Measurements from ENCODE around the gene ZFYVE27. TPM values are rescaled to one million over a fixed set of nuclear protein-coding genes. Genes with fewer than 3 reads are reported as not detected.
A peak's percentile ranks its signal among the peaks of the same experiment; 100 is the strongest.

ZFYVE27 gene
- total RNA-seq, 1 donor from 2014 or later, result 40.7 TPM

DNA sequence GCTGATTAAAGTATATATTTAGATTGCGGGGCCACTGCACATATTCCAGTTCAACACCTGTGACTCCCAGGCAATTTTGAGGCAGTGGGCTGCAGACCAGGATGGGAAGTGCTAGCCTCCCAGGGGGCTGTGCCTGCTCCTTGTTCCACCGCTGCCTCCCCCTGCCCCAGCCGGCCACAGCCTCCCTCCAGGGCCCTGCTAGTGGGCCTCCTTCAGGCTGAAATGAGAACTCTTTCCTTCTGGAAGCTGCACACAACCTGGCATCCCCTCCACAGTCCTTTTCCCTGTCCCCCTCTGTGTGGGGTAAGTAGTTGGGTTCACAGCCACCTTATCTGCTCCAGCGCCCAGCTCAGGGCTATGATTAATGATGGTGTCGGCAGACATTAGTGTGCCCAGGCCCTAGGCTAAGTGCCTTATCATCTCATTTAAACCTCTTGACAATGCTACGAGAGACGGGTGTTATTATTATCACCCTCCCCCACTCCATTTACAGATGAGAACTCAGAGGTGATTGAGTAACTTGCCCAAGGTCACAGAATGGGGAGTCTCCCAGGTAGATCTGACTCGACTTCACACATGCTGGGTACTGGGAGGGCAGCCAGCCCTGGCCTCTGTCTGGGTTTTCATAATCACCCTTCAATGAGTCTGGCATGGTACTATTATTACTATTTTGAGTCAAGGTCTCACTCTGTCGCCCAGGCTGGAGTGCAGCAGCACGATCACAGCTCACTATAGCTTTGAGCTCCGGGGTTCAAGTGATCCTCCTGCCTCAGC, 45.7 kb downstream of the ZFYVE27 start:
- H3K4me1 Mint-ChIP-seq, result no peaks in the 10 kb centered on the region

DNA sequence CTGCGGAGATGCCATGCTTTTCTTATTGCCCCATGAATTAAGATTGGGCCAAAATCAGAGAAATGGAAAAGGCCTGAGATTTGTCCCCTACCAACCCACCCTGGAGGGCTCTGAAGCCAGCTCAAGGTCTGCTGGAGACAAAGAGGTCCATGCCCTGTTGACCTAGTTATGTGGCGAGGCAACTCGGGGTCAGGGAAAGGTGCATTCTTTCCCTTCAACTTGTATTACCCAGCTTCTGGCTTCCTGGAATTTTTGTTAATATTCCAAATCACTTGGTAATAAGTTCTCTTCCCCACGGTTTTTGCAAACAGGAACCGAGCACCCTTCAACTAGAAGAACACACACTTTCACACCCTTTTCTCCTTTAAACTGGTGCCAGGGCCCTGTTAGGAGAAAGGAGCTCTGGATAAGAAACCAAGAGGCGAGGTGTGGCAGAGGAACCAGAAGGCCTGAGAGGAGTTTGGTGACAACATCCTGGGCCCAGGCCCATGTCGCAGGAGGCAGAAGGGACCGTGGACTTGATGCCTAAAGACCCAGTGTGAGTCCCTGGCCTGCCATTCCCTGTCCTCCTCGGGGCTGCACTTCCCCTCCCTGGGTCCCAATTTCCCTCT, 47.4 kb downstream of the ZFYVE27 start:
- TF ChIP-seq, protein P1, sequence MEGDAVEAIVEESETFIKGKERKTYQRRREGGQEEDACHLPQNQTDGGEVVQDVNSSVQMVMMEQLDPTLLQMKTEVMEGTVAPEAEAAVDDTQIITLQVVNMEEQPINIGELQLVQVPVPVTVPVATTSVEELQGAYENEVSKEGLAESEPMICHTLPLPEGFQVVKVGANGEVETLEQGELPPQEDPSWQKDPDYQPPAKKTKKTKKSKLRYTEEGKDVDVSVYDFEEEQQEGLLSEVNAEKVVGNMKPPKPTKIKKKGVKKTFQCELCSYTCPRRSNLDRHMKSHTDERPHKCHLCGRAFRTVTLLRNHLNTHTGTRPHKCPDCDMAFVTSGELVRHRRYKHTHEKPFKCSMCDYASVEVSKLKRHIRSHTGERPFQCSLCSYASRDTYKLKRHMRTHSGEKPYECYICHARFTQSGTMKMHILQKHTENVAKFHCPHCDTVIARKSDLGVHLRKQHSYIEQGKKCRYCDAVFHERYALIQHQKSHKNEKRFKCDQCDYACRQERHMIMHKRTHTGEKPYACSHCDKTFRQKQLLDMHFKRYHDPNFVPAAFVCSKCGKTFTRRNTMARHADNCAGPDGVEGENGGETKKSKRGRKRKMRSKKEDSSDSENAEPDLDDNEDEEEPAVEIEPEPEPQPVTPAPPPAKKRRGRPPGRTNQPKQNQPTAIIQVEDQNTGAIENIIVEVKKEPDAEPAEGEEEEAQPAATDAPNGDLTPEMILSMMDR (IDR thresholded peaks at IDR 0.05; ENCODE audit: unreplicated experiment), result no peak
- no peak for DNase-seq (ENCODE audit: low spot score in 2 of 2, unreplicated experiment in 2 of 2)
- no peaks in the 10 kb centered on the region for H3K36me3 Mint-ChIP-seq
- no peak overlapping the region for H3K4me3 Mint-ChIP-seq
- peaks cover 31% of the 10 kb centered on the region for H3K27me3 Mint-ChIP-seq (ENCODE audit: low read depth)
- H3K9me3 Mint-ChIP-seq, result no peaks in the 10 kb centered on the region
- peaks cover 4% of the 10 kb centered on the region for H3K4me1 Mint-ChIP-seq
- no peak overlapping the region for H3K27ac Mint-ChIP-seq

More for the DNA sequence above, 45.7 kb downstream of the ZFYVE27 start:
- Mint-ChIP-seq H3K36me3 (no peaks in the 10 kb centered on the region), H3K4me3 (no peak overlapping the region), H3K27me3 (ENCODE audit: low read depth) (peaks cover 33% of the 10 kb centered on the region), H3K9me3 (no peaks in the 10 kb centered on the region), H3K27ac (no peak overlapping the region)
- TF ChIP-seq, protein P1 (IDR thresholded peaks at IDR 0.05; ENCODE audit: unreplicated experiment), result no peak
- no peak for DNase-seq (ENCODE audit: low spot score in 2 of 2, unreplicated experiment in 2 of 2)

- Mint-ChIP-seq H3K4me1 (peaks cover 4% of the 10 kb centered on the region), H3K27me3 (ENCODE audit: low read depth) (peaks cover 30% of the 10 kb centered on the region), H3K27ac (no peak overlapping the region), H3K4me3 (no peak overlapping the region), H3K36me3 (no peaks in the 10 kb centered on the region), H3K9me3 (no peaks in the 10 kb centered on the region)
- no peak for DNase-seq (ENCODE audit: low spot score in 2 of 2, unreplicated experiment in 2 of 2)
- TF ChIP-seq, protein P1 (IDR thresholded peaks at IDR 0.05; ENCODE audit: unreplicated experiment), result no peak
Observed at GRCh38 chr10:97785231-97785630, 48.3 kb downstream of the ZFYVE27 start.

GRCh38 chr10:97785731-97786130, 48.8 kb downstream of the ZFYVE27 start:
- no peak overlapping the region for H3K27ac Mint-ChIP-seq
- peaks cover 30% of the 10 kb centered on the region for H3K27me3 Mint-ChIP-seq (ENCODE audit: low read depth)

DNA sequence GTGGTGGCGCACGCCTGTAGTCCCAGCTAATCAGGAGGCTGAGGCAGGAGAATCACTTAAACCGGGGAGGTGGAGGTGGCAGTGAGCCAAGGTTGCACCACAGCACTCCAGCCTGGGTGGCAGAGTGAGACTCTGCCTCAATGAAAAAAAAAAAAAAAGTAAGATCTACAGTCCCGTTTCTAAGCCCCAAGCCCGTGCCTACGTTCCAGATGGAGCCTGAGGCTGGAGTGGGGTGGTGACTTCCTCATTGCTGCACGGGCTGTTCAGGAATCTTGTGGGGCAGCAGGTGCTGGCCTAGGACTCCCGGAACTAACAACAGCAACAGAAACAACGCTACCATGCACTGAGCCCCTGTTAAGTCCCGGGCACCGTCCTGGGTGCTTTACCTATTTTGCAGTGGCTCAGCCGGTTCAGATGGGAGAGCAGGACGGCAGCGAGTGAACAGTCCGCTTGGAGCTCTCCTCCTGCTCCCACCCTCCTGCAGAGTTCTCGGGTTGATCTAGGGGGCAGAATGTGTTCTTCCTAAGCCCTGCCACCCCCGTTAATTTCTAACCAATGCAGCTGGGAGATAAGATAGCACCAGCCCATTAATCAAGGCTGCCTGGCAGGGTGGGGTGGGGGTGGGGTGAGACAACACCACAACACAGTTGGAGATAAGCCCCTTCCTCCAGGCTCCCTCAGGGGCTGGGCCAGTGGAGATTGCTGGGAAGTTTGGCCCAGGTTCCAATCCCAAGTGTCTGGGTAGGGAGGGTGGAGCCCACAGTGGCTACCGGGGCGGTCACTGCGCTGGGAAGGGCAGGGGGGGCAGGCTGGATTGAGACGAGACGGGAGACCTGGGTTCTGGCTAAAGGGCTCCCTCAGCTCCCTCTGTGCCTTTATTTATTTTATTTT, 51.9 kb downstream of the ZFYVE27 start:
- no peaks in the 10 kb centered on the region for H3K9me3 Mint-ChIP-seq
- no peak for DNase-seq (ENCODE audit: low spot score in 2 of 2, unreplicated experiment in 2 of 2)
- H3K36me3 Mint-ChIP-seq, result no peaks in the 10 kb centered on the region
- H3K4me3 Mint-ChIP-seq, result peak overlapping the region; percentile 30
- TF ChIP-seq, protein P1 (IDR thresholded peaks at IDR 0.05; ENCODE audit: unreplicated experiment), result no peak
- H3K27me3 Mint-ChIP-seq (ENCODE audit: low read depth), result peaks cover 38% of the 10 kb centered on the region
- H3K4me1 Mint-ChIP-seq, result peaks cover 4% of the 10 kb centered on the region
- no peak overlapping the region for H3K27ac Mint-ChIP-seq

More at GRCh38 chr10:97785731-97786130, 48.8 kb downstream of the ZFYVE27 start:
- Mint-ChIP-seq H3K9me3 (no peaks in the 10 kb centered on the region), H3K36me3 (no peaks in the 10 kb centered on the region), H3K4me1 (peaks cover 4% of the 10 kb centered on the region), H3K4me3 (no peak overlapping the region)
- TF ChIP-seq, protein P1 (IDR thresholded peaks at IDR 0.05; ENCODE audit: unreplicated experiment), result no peak
- no peak for DNase-seq (ENCODE audit: low spot score in 2 of 2, unreplicated experiment in 2 of 2)

All from mesothelial cell of epicardium (in vitro differentiated cells).